Choroid plexus epithelial cell (primary cell): ENCODE measurements around the gene FAU.

Experiments
- DNase-seq: peaks from one replicate; pipeline ENCODE4 v3.0.0-alpha.2; 2010; ENCODE audit warnings: low read depth
- H3K4me3 ChIP-seq: 2 replicates; pipeline ENCODE4 v1.5.1; 2011; ENCODE audit warnings: low read depth, mild to moderate bottlenecking, control low read depth, low read length, moderate library complexity
- TF ChIP-seq, protein P1 (sequence below): conservative IDR thresholded peaks from 2 replicates; pipeline ENCODE4 v1.5.1; 2011; ENCODE audit warnings: low read depth, mild to moderate bottlenecking, control low read depth, inconsistent platforms, low read length, moderate library complexity

FAU gene

DNA sequence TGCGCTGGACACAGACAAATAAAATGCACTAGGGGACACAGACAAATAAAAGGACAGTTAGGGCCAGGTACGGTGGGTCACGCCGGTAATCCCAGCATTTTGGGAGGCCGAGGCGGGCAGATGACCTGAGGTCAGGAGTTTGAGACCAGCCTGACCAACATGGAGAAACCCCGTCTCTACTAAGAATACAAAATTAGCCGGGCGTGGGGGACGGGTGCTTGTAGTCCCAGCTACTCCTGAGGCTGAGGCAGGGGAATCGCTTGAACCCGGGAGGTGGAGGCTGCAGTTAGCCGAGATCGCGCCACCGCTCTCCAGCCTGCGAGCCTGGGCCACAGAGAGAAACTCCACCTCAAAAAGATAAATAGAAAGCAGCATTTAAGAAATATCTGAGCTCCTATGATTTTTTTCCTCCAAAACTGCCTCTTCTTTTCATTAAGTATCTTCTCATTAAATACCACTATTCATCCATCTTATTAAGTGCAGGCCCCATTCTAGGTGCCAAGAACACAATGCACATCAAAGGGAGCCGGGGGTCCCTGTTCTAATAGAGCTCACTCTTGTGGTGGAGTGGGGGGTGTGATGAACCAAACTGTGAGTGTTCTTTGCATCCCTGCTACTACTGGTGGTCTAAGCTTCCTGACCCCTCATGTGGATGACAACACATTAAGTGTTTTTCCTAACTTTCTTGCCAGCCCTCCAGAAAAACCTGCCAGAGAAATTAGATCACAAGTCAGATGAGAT lies 3.7 kb downstream of the FAU start:
- DNase-seq, result no peak
- H3K4me3 ChIP-seq, result no peak overlapping the region

DNA sequence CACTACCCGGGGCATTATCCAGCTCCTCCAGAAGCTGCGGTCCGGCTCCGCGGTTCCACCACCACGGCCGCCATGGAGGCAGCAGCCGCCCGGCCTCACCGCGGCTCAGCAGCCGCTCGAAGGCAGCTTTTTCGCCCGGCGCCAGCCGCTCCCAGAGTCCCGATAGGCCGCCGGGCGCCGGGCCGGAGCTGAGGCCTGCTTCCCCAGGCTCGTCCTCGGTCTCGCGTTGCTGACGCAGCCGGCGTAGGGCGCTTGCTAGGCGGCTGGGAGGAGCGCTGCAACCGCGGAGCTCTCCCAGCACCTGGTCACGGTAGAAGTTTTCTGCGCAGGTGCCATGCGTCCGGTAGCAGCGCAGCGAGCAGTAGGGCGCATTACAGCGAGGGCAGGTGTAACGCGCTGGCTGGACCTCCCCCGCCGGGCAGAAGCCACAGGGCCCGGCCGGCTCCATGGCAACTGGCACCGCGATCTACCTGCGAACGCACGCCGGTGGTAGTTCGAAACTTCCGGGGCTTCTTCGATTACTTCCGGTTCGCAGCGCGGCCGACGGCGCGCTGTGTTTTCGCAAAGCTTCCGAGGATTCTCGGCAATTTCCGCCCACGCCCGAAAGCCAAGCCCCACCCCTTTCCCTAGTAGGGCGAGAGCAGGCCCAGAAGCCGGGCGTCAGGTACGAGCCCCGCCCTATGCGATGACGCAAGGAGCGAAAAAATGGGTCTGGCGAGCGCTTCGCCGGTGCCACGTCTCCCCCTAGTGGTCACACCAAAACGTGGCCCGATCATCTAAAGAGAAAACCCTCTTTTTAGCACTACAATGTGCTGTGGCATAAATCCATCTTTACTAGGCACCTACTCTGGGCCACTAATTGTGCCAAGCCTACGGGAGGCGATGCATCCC lies 4.5 kb downstream of the FAU start, which contains the start of gene ZNHIT2:
Gene ZNHIT2, minus strand, starts transcription at position 496 of the 891 bp plus-strand sequence. Its CDS starts 48 bp downstream, at position 448.
- TF ChIP-seq, protein P1, sequence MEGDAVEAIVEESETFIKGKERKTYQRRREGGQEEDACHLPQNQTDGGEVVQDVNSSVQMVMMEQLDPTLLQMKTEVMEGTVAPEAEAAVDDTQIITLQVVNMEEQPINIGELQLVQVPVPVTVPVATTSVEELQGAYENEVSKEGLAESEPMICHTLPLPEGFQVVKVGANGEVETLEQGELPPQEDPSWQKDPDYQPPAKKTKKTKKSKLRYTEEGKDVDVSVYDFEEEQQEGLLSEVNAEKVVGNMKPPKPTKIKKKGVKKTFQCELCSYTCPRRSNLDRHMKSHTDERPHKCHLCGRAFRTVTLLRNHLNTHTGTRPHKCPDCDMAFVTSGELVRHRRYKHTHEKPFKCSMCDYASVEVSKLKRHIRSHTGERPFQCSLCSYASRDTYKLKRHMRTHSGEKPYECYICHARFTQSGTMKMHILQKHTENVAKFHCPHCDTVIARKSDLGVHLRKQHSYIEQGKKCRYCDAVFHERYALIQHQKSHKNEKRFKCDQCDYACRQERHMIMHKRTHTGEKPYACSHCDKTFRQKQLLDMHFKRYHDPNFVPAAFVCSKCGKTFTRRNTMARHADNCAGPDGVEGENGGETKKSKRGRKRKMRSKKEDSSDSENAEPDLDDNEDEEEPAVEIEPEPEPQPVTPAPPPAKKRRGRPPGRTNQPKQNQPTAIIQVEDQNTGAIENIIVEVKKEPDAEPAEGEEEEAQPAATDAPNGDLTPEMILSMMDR, result peak; percentile 91
- peak within 1 kb of the TSS; percentile 94 for H3K4me3 ChIP-seq
- peak; percentile 99 for DNase-seq

More for the DNA sequence above, 3.7 kb downstream of the FAU start:
- TF ChIP-seq, protein P1, result no peak

DNA sequence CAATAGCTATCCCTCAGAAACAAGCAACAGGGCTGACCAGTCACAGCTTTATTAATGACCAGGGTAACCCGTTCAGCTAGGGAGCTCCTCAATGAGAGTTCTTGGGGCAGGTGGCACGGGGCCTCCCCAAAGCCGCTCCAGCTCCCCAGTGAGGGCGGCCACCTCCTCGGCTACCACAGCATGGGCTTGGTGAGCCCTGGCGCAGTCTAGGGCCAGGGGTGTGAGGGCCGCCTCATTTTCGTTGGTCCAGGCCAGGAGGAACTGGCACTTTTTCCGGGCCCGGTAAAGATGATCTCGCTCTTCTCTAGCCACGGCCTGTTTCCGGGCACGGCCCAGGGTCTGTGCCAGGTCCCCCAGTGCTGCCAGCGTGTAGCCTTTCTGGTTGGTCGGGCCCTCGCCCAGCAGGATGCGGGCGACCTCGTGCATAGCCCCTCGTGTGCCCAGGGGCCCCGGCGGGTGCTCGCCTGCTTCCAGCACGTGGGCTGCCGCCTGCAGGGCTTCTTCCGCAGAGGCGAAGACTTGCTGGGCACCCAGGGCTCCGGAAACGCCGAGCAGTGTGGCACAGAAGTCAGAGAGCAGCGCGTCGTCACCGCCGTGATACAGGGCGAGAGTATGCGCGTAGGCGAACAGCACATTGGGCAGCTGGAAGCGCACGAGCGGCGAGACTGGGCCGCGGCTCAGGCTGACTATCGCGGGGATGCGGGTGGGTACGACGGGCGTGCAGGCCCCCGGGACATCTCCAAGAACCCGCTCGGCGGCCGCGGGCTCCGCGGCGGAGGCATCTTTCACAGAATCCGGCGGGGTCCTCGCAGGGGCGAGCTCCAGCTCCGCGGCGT lies 5.3 kb downstream of the FAU start:
- DNase-seq, result peak; percentile 65
- peak overlapping the region; percentile 94 for H3K4me3 ChIP-seq
- TF ChIP-seq, protein P1, result no peak

DNA sequence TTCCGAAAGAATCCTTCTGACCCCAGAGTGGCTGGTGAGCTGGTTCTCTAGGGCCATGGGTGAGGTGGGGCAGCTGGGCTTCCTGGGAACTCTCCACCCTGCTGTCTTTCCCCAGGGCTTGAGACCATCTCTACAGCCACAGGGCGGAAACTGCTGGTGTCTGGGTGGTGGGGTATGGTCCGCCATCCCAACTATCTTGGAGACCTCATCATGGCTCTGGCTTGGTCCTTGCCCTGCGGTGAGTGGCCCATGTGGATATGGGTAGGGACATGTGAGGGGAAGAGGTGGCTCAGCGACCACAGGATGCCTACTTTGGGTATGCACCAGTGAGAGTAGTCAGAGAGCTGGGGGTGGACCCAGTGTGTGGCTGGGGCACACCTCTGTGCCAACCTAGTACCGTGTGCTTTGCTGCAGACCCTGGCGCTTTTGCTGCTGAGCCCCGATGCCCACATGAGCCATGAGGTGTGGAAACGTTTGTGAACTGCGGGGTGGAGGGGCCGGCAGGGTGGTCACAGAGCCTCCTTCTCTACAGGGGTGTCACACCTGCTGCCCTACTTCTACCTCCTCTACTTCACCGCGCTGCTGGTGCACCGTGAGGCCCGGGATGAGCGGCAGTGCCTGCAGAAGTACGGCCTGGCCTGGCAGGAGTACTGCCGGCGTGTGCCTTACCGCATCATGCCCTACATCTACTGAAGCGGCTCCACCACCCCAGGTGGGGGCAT lies 6.4 kb downstream of the FAU start:
- H3K4me3 ChIP-seq, result no peak overlapping the region
- DNase-seq, result no peak
- TF ChIP-seq, protein P1, result no peak

DNA sequence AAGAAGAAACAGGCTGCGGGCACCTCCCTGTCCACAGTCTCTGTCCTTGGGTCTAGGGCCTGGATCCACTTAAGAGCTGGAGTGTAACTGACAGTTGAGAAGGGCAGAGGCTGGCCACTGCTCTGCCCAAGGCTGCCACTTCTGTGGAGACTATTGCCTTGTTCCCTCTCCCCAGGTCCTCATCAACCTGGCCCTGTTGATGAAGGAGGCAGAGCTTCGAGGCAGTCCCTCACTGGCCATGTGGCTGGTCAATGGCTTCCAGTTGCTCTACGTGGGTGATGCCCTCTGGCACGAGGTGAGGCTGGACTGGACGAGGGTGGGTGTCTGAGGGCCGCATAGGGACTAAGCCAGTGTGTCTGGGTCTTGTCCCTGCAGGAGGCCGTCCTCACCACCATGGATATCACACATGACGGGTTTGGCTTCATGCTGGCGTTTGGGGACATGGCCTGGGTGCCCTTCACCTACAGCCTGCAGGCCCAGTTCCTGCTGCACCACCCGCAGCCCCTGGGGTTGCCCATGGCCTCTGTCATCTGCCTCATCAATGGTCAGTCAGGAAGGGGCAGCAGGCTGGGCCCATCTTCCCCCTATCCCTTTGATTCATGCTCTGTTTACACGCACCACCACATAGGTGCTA lies 7.3 kb downstream of the FAU start:
- H3K4me3 ChIP-seq, result no peak overlapping the region
- TF ChIP-seq, protein P1, result no peak
- no peak for DNase-seq

DNA sequence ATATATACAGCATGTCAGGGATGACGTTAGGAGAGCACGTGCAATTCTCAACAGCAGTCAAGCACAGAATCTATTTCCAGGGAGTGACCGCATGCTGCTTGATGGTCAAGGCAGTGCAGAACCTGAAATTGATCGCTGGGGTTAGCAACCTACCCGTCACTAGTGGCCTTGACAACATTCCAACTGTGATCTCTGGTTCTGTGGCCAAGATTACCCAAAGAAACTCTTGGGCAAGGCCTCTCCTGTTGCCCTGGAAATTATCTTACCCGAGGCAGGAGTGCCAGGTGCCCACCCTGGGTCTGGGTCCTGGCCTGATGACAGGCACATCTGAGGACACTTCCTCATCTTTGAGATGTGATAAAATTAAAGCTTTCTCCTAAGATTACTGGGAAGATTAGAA lies 8.1 kb downstream of the FAU start:
- DNase-seq, result no peak
- TF ChIP-seq, protein P1, result no peak
- H3K4me3 ChIP-seq, result no peak overlapping the region
